H9 (cell line): ENCODE results near the gene ZNF705A. TPM values are rescaled to one million over a fixed set of nuclear protein-coding genes. Genes with fewer than 3 reads are reported as not detected.

Experiments used
- DNase-seq: peaks from one replicate; pipeline ENCODE4 v3.0.0-alpha.2; 2017
- H2AFZ ChIP-seq: one replicate; pipeline ENCODE4 v1.6.1; 2013; ENCODE audit warnings: mild to moderate bottlenecking, low read length, control low read depth, moderate library complexity
- H2AK5ac ChIP-seq: 2 replicates; pipeline ENCODE4 v1.6.1; 2013; ENCODE audit warnings: low read length, control low read depth, mixed read lengths; ENCODE audit not compliant: insufficient read length
- H2BK120ac ChIP-seq: one replicate; pipeline ENCODE4 v1.6.1; 2013; ENCODE audit warnings: low read depth, mild to moderate bottlenecking, low read length, control low read depth, inconsistent platforms; ENCODE audit not compliant: poor library complexity, severe bottlenecking
- H2BK12ac ChIP-seq: 2 replicates; pipeline ENCODE4 v1.6.1; 2013; ENCODE audit warnings: low read length, control low read depth, mixed read lengths, low read depth; ENCODE audit not compliant: insufficient read length
- H2BK15ac ChIP-seq: 2 replicates; pipeline ENCODE4 v1.6.1; 2013; ENCODE audit warnings: low read depth, low read length, control low read depth
- H2BK20ac ChIP-seq: one replicate; pipeline ENCODE4 v1.6.1; 2013; ENCODE audit warnings: low read depth, mild to moderate bottlenecking, low read length, control low read depth, inconsistent platforms; ENCODE audit not compliant: poor library complexity, severe bottlenecking
- H2BK5ac ChIP-seq: 2 replicates; pipeline ENCODE4 v1.6.1; 2013; ENCODE audit warnings: low read length, control low read depth, mixed read lengths; ENCODE audit not compliant: insufficient read length
- H3K14ac ChIP-seq: 2 replicates; pipeline ENCODE4 v1.6.1; 2013; ENCODE audit warnings: low read length, control low read depth; ENCODE audit not compliant: insufficient read depth
- H3K18ac ChIP-seq: 2 replicates; pipeline ENCODE4 v1.6.1; 2013; ENCODE audit warnings: low read depth, mild to moderate bottlenecking, mixed read lengths, low read length, control low read depth; ENCODE audit not compliant: insufficient read length
- H3K23ac ChIP-seq: 2 replicates; pipeline ENCODE4 v1.6.1; 2013; ENCODE audit warnings: low read length, control low read depth, mixed read lengths, low read depth; ENCODE audit not compliant: insufficient read length
- H3K23me2 ChIP-seq: 2 replicates; pipeline ENCODE4 v1.6.1; 2013; ENCODE audit warnings: low read depth, mild to moderate bottlenecking, mixed read lengths, low read length, control low read depth; ENCODE audit not compliant: insufficient read length, poor library complexity, severe bottlenecking
- H3K27ac ChIP-seq: 2 replicates; pipeline ENCODE4 v1.5.1; 2013; ENCODE audit warnings: low read length, control low read depth, mixed read lengths, low read depth; ENCODE audit not compliant: insufficient read length
- H3K27me3 ChIP-seq: 2 replicates; pipeline ENCODE4 v1.6.1; 2013; ENCODE audit warnings: low read length, control low read depth, inconsistent platforms; ENCODE audit not compliant: insufficient read depth
- H3K4ac ChIP-seq: 2 replicates; pipeline ENCODE4 v1.6.1; 2013; ENCODE audit warnings: low read depth, mild to moderate bottlenecking, control low read depth, inconsistent platforms, low read length, moderate library complexity
- H3K4me1 ChIP-seq: 2 replicates; pipeline ENCODE4 v1.6.1; 2013; ENCODE audit warnings: low read length, control low read depth, inconsistent platforms; ENCODE audit not compliant: insufficient read depth
- H3K4me2 ChIP-seq: 2 replicates; pipeline ENCODE4 v1.6.1; 2013; ENCODE audit warnings: low read length, control low read depth, mixed read lengths; ENCODE audit not compliant: insufficient read length, insufficient read depth
- H3K56ac ChIP-seq: 2 replicates; pipeline ENCODE4 v1.6.1; 2013; ENCODE audit warnings: low read depth, mild to moderate bottlenecking, mixed read lengths, low read length, control low read depth; ENCODE audit not compliant: insufficient read length
- H3K79me1 ChIP-seq: 2 replicates; pipeline ENCODE4 v1.6.1; 2013; ENCODE audit warnings: low read depth, mild to moderate bottlenecking, moderate library complexity, low read length, control low read depth, inconsistent platforms; ENCODE audit not compliant: insufficient read depth, poor library complexity, severe bottlenecking
- H3K79me2 ChIP-seq: 2 replicates; pipeline ENCODE4 v1.6.1; 2013; ENCODE audit warnings: low read length, control low read depth, inconsistent platforms; ENCODE audit not compliant: insufficient read depth
- H3K9ac ChIP-seq: 2 replicates; pipeline ENCODE4 v1.6.1; 2013; ENCODE audit warnings: low read length, control low read depth, mixed read lengths; ENCODE audit not compliant: insufficient read length; ENCODE audit errors: extremely low read depth
- H3K9me3 ChIP-seq: one replicate; pipeline ENCODE4 v1.6.1; 2013; ENCODE audit warnings: low read depth, low read length, inconsistent platforms; ENCODE audit not compliant: control insufficient read depth
- H3T11ph ChIP-seq: one replicate; pipeline ENCODE4 v1.6.1; 2013; ENCODE audit warnings: mild to moderate bottlenecking, low read length, control low read depth, inconsistent platforms
- H4K20me1 ChIP-seq: one replicate; pipeline ENCODE4 v1.6.1; 2013; ENCODE audit not compliant: control insufficient read depth, insufficient read length, insufficient read depth
- H4K5ac ChIP-seq: 2 replicates; pipeline ENCODE4 v1.6.1; 2013; ENCODE audit warnings: low read depth, mild to moderate bottlenecking, mixed read lengths, low read length, control low read depth; ENCODE audit not compliant: insufficient read length
- H4K8ac ChIP-seq: replicated peaks from 2 replicates; pipeline ENCODE4 v1.6.1; 2013; ENCODE audit warnings: low read length, control low read depth, mixed read lengths, low read depth; ENCODE audit not compliant: insufficient read length
- H4K91ac ChIP-seq: 2 replicates; pipeline ENCODE4 v1.6.1; 2013; ENCODE audit warnings: low read depth, mild to moderate bottlenecking, moderate library complexity, mixed read lengths, low read length, control low read depth; ENCODE audit not compliant: insufficient read length
- H3K27ac Mint-ChIP-seq, 3 experiments: 2 replicates in 2 of 3; 3 replicates in 1 of 3; pipeline ENCODE4 v1.8.0; 2020 to 2021; ENCODE audit warnings: mixed read lengths in 3 of 3, mild to moderate bottlenecking in 1 of 3, moderate library complexity in 1 of 3
- H3K27me3 Mint-ChIP-seq: 2 replicates; pipeline ENCODE4 v1.8.0; 2021; ENCODE audit warnings: low read depth, mild to moderate bottlenecking, moderate library complexity, mixed read lengths
- H3K36me3 Mint-ChIP-seq, 3 experiments: 2 replicates in 2 of 3; 3 replicates in 1 of 3; pipeline ENCODE4 v1.8.0; 2020 to 2021; ENCODE audit warnings: low read depth in 3 of 3, mixed read lengths in 3 of 3; ENCODE audit not compliant: insufficient read depth in 1 of 3
- H3K4me1 Mint-ChIP-seq, 2 experiments: 2 replicates each; pipeline ENCODE4 v1.8.0; 2020; ENCODE audit warnings: mixed read lengths in 2 of 2
- H3K4me3 Mint-ChIP-seq, 2 experiments: 2 replicates in 1 of 2; 3 replicates in 1 of 2; pipeline ENCODE4 v1.8.0; 2020 to 2021; ENCODE audit warnings: mild to moderate bottlenecking in 2 of 2, mixed read lengths in 2 of 2, moderate library complexity in 1 of 2
- H3K9me3 Mint-ChIP-seq, 2 experiments: 2 replicates in 1 of 2; 3 replicates in 1 of 2; pipeline ENCODE4 v1.8.0; 2020; ENCODE audit warnings: mild to moderate bottlenecking in 2 of 2, mixed read lengths in 2 of 2, moderate library complexity in 1 of 2
- total RNA-seq: library from RNA; stranded (reverse); gene quantifications from 2 replicates; pipeline ENCODE4 v1.2.1, GENCODE V29; 2021
- TF ChIP-seq, protein P1 (sequence below): fragments of 200-600 bp; sonication (generic); conservative IDR thresholded peaks from 3 replicates; pipeline ENCODE4 v1.8.0; 2021; ENCODE audit warnings: antibody characterized with exemption, mild to moderate bottlenecking

The ZNF705A gene
- total RNA-seq, 1 experiment from 2014 or later = not detected

DNA sequence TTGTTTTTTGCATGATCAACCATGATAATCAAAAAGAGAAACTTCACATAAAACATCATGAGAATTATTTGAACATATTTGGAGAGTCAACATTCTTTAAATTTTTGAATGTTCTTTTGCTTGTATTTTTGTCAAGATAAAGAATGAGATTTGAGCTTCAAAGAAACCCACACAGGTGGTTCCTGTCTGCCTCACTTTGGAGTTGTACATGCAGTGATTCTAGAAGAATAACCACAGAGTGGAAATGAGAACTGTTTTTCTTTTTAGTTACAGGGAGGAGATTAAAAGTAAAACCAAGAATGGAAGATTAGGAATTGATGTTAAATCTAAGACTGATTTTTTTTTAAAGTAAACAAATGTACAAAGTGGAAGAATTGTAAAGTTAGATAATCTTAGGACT lies 2.3 kb upstream of the ZNF705A start:
- H2AK5ac ChIP-seq = no peak overlapping the region
- H3K4me2 ChIP-seq = no peak overlapping the region
- H3K4me1 Mint-ChIP-seq = peaks cover 18 to 25% of the 10 kb centered on the region in 2 experiments
- H3K18ac ChIP-seq = no peak overlapping the region
- H3K4ac ChIP-seq = no peak overlapping the region
- H3K27ac ChIP-seq = no peak overlapping the region
- H2BK20ac ChIP-seq = no peak overlapping the region
- H4K8ac ChIP-seq = no peak overlapping the region
- H3K27me3 Mint-ChIP-seq = peaks cover 5% of the 10 kb centered on the region; the same call in 1 of the 2 replicates
- no peak overlapping the region for H2BK12ac ChIP-seq
- peaks cover 4 to 7% of the 10 kb centered on the region in 2 experiments; a peak in 4 of 5 replicates for H3K9me3 Mint-ChIP-seq
- no peak overlapping the region for H2AFZ ChIP-seq
- no peaks in the 10 kb centered on the region for H3K4me1 ChIP-seq
- no peaks in the 10 kb centered on the region for H3K79me2 ChIP-seq
- H3K56ac ChIP-seq = no peak overlapping the region
- H3K9me3 ChIP-seq = no peaks in the 10 kb centered on the region
- no peaks in the 10 kb centered on the region for H3K27me3 ChIP-seq
- no peaks in the 10 kb centered on the region for H3K23me2 ChIP-seq
- H4K91ac ChIP-seq = no peak overlapping the region
- TF ChIP-seq, protein P1, sequence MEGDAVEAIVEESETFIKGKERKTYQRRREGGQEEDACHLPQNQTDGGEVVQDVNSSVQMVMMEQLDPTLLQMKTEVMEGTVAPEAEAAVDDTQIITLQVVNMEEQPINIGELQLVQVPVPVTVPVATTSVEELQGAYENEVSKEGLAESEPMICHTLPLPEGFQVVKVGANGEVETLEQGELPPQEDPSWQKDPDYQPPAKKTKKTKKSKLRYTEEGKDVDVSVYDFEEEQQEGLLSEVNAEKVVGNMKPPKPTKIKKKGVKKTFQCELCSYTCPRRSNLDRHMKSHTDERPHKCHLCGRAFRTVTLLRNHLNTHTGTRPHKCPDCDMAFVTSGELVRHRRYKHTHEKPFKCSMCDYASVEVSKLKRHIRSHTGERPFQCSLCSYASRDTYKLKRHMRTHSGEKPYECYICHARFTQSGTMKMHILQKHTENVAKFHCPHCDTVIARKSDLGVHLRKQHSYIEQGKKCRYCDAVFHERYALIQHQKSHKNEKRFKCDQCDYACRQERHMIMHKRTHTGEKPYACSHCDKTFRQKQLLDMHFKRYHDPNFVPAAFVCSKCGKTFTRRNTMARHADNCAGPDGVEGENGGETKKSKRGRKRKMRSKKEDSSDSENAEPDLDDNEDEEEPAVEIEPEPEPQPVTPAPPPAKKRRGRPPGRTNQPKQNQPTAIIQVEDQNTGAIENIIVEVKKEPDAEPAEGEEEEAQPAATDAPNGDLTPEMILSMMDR = no peak
- H3K23ac ChIP-seq = no peak overlapping the region
- H3K4me3 Mint-ChIP-seq = no peak overlapping the region
- DNase-seq = no peak
- no peak overlapping the region for H2BK5ac ChIP-seq
- H4K20me1 ChIP-seq = no peaks in the 10 kb centered on the region
- H4K5ac ChIP-seq = no peak overlapping the region
- no peak overlapping the region for H3K27ac Mint-ChIP-seq
- H3K36me3 Mint-ChIP-seq = peaks cover 0 to 13% (median 0%) of the 10 kb centered on the region in 3 experiments; a peak in 1 of 7 replicates
- H3K79me1 ChIP-seq = no peaks in the 10 kb centered on the region
- H2BK120ac ChIP-seq = no peak overlapping the region
- H2BK15ac ChIP-seq = no peak overlapping the region
- no peak overlapping the region for H3T11ph ChIP-seq
- H3K14ac ChIP-seq = no peak overlapping the region
- H3K9ac ChIP-seq = no peak overlapping the region
